ENCODE results near the gene MRPL27. TPM values are rescaled to one million over a fixed set of nuclear protein-coding genes. Genes with fewer than 3 reads are reported as not detected.
"Not testable (repeated sequence)": the region's sequence is repeated elsewhere in the genome, so short reads cannot be mapped to it uniquely, and the experiment has no call there.

The MRPL27 gene
- total RNA-seq: 10 to 100 TPM; 54.6 to 55.8 TPM

DNA sequence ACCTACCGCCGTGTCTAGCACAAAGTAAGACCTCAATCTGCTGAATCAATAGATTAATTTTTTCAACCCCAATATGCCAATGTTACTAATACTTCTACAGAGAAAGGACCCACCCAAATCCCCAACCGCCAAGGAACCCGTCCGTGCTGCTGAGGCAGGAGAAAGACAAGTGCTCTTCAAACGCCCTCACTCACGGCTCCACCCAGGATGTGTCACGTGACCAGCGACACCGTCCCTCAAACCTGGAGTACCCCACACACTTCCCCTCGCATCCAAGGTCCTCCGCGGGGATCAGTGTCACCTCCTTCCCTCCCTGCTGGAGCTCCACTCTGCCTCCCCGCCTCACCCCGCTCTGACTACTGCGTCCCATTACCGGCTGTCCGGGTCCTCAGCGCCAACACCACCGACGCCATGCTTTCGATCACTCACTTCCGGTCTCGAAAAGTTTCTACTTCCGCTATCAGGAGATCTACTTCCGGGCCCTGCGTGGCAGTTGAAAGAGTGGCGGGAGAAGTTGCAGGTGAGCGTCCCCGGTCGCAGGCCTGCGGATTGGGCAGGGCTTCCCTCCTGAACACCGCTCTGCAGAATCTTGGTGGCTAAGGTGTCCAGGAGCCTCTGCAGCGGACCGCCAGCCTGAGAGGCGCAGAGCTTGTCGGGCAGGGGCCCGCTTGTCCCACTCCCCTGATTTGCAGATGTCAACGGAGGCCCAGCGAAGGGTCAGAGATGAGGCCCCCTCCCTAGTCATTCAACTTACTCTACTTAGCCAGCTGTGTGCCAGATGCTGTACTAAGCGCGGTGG, at the start of gene MRPL27, which contains the start of gene EME1:
TSS of gene MRPL27 (minus strand) at position 427 of the 799 bp plus-strand sequence. CDS start at position 413, 14 bp downstream.
TSS of gene EME1 (plus strand) at position 472 of the 799 bp plus-strand sequence. CDS start 1,980 bp downstream, outside the sequence.
- no peak for TF ChIP-seq CTCF (IDR thresholded peaks at IDR 0.05)
- H3K4me1 Mint-ChIP-seq (ENCODE audit: low read depth): peaks cover 21% of the 10 kb centered on the region
- intact Hi-C loops (cut with micrococcal nuclease): no loop called here
- H3K27ac Mint-ChIP-seq: peak within 1 kb of the TSS; percentile 98
- ATAC-seq (peak; percentile 95), DNase-seq (peak; percentile 91)
- ChIA-PET POLR2A (interaction anchor here (0.8 to 6.0 kb wide), 12 partner anchors 10 to 187 kb away, joined by 3 to 50 read pairs (median 6); partner anchors contain the start of genes ACSF2, LRRC59 and XYLT2), CTCF (interaction anchor here (3.2 to 6.3 kb wide), 2 partner anchors 11 to 24 kb away, joined by 33 to 46 read pairs; partner anchors contain the start of gene LRRC59)
- H3K9me3 Mint-ChIP-seq: no peaks in the 10 kb centered on the region
- H3K36me3 Mint-ChIP-seq (ENCODE audit: low read depth): peaks cover 54% of the 10 kb centered on the region
- H3K4me3 Mint-ChIP-seq: peak within 1 kb of the TSS; percentile 94
- no peaks in the 10 kb centered on the region for H3K27me3 Mint-ChIP-seq

DNA sequence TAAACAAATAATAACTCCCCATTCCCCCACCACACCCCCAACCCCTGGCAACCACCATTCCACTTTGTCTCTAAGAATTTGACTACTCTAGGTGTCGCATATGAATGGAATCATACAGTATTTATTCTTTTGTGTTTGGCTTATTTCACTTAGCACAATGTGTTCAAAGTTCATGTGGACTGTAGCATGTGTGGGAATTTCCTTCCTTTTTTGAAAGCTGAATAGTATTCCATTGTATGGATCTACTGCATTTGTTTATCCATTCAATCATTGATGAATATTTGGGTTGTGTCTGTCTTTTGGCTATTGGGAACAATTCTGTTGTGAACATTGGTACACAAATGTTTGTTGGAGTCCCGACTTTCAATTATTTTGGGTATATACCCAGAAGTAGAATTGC, 49.8 kb upstream of the MRPL27 start:
- Mint-ChIP-seq H3K27ac (no peak overlapping the region), H3K36me3 (ENCODE audit: low read depth) (peaks cover 2% of the 10 kb centered on the region), H3K9me3 (peaks cover 7% of the 10 kb centered on the region), H3K4me3 (no peak overlapping the region), H3K4me1 (ENCODE audit: low read depth) (peaks cover 35% of the 10 kb centered on the region), H3K27me3 (no peaks in the 10 kb centered on the region)
- no peak for TF ChIP-seq CTCF (IDR thresholded peaks at IDR 0.05)
- intact Hi-C loops (cut with micrococcal nuclease): no loop called here
- POLR2A ChIA-PET: no interaction called here
- no peak for ATAC-seq
- CTCF ChIA-PET: interaction anchor here (0.9 to 2.7 kb wide), 3 partner anchors 14 to 61 kb away, joined by 3 to 31 read pairs (median 10); partner anchors contain the start of gene LRRC59
- no peak for DNase-seq

- DNase-seq (no peak), ATAC-seq (peak; percentile 53)
- H3K27me3 Mint-ChIP-seq: no peaks in the 10 kb centered on the region
- TF ChIP-seq CTCF (IDR thresholded peaks at IDR 0.05): no peak
- ChIA-PET CTCF (interaction anchor here (1.0 to 2.7 kb wide), 4 partner anchors 12 to 59 kb away, joined by 3 to 31 read pairs (median 8); partner anchors contain the start of gene LRRC59), POLR2A (interaction anchor here (0.7 to 2.1 kb wide), 4 partner anchors 24 to 269 kb away, joined by 3 to 7 read pairs (median 4); partner anchors contain the start of gene LRRC59)
- H3K4me3 Mint-ChIP-seq: peak overlapping the region; percentile 67
- H3K4me1 Mint-ChIP-seq (ENCODE audit: low read depth): peaks cover 25% of the 10 kb centered on the region
- peaks cover 2% of the 10 kb centered on the region for H3K36me3 Mint-ChIP-seq (ENCODE audit: low read depth)
- H3K9me3 Mint-ChIP-seq: peaks cover 7% of the 10 kb centered on the region
- intact Hi-C loops (cut with micrococcal nuclease): no loop called here
- H3K27ac Mint-ChIP-seq: peak overlapping the region; percentile 87
These were observed 48.5 kb upstream of the MRPL27 start for GRCh38 chr17:50421308-50422051.

DNA sequence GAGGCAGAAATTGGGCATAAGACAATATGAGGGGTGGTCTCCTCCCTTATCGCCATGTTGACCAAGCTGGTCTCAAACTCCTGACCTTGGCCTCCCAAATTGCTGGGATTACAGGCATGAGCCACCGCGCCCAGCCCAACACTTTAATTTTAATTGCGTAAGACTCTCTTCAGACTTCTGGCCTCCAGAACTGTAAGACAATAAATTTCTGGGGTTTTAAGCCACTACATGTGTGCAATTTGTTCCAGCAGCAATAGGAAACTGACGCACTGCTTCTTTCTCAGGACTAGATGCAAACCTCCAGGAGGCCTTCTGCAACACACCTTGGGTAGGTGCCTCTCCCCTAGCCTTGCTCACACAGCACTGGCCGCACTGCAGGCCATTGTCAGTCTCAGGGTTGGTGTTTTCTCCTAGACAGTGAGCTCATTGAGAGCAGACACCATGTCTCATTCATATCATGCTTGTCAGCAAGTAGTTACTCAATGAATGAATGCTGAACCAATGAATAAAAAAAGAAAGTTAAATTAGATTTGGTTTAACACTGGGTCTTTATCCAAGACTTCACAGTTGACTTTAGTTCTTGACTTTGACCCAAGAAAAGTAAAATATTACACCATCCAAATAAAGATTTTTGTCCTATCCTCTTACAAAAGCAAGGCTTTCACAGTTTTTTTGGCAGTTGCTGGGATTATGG, 47.6 kb upstream of the MRPL27 start:
- ChIA-PET POLR2A (interaction anchor here (0.7 to 2.1 kb wide), 2 partner anchors 23 to 39 kb away, joined by 5 to 7 read pairs; partner anchors contain the start of gene LRRC59), CTCF (interaction anchor here (2.6 to 2.7 kb wide), 2 partner anchors 23 to 58 kb away, joined by 10 to 31 read pairs; partner anchors contain the start of gene LRRC59)
- H3K4me1 Mint-ChIP-seq (ENCODE audit: low read depth): peaks cover 23% of the 10 kb centered on the region
- intact Hi-C loops (cut with micrococcal nuclease): no loop called here
- H3K27me3 Mint-ChIP-seq: no peaks in the 10 kb centered on the region
- peak overlapping the region; percentile 87 for H3K27ac Mint-ChIP-seq
- no peak for TF ChIP-seq CTCF (IDR thresholded peaks at IDR 0.05)
- H3K36me3 Mint-ChIP-seq (ENCODE audit: low read depth): peaks cover 2% of the 10 kb centered on the region
- H3K4me3 Mint-ChIP-seq: no peak overlapping the region
- ATAC-seq (no peak), DNase-seq (no peak)
- H3K9me3 Mint-ChIP-seq: peaks cover 7% of the 10 kb centered on the region

GRCh38 chr17:50419577-50419976, 46.6 kb upstream of the MRPL27 start:
- H3K27me3 Mint-ChIP-seq; H3K36me3 Mint-ChIP-seq (ENCODE audit: low read depth); POLR2A ChIA-PET; H3K9me3 Mint-ChIP-seq; H3K27ac Mint-ChIP-seq; CTCF ChIA-PET; H3K4me3 Mint-ChIP-seq; intact Hi-C loops (cut with micrococcal nuclease); ATAC-seq; DNase-seq: not testable (repeated sequence)
- peaks cover 20% of the 10 kb centered on the region for H3K4me1 Mint-ChIP-seq (ENCODE audit: low read depth)
